WTC11 (cell line): Measurements from ENCODE around the gene ZNF609. TPM values are rescaled to one million over a fixed set of nuclear protein-coding genes. Genes with fewer than 3 reads are reported as not detected.
A peak's percentile ranks its signal among the peaks of the same experiment; 100 is the strongest.

Experiments used
- ATAC-seq: fragments of 200-7000 bp; cut with Tn5 transposase; 2 replicates; pipeline ENCODE4 v1.10.0; 2021; ENCODE audit warnings: mild to moderate bottlenecking, moderate library complexity
- CTCF ChIA-PET: fragments of 300-600 bp; sonication (Branson Sonifier 250); formaldehyde crosslinking; loops from one replicate; lab custom pipeline; 2021; ENCODE audit warnings: antibody characterized with exemption; lab: Charles Lee
- POLR2A ChIA-PET: fragments of 350-600 bp; sonication (Branson Sonifier 250); formaldehyde crosslinking; loops from one replicate; lab custom pipeline; 2021; ENCODE audit warnings: antibody characterized with exemption; lab: Charles Lee
- DNase-seq: peaks from one replicate; pipeline ENCODE4 v3.0.0; 2021; ENCODE audit warnings: low spot score
- H3K27ac Mint-ChIP-seq: 2 replicates; pipeline ENCODE4 v1.8.0; 2021; ENCODE audit warnings: mixed read lengths
- H3K27me3 Mint-ChIP-seq: 2 replicates; pipeline ENCODE4 v1.8.0; 2021; ENCODE audit warnings: low read depth, mild to moderate bottlenecking, moderate library complexity, mixed read lengths
- H3K36me3 Mint-ChIP-seq: 2 replicates; pipeline ENCODE4 v1.8.0; 2021; ENCODE audit warnings: mixed read lengths
- H3K4me1 Mint-ChIP-seq: 2 replicates; pipeline ENCODE4 v1.8.0; 2022; ENCODE audit warnings: mixed read lengths
- H3K4me3 Mint-ChIP-seq: 2 replicates; pipeline ENCODE4 v1.8.0; 2021; ENCODE audit warnings: mild to moderate bottlenecking, moderate library complexity, mixed read lengths
- H3K9me3 Mint-ChIP-seq: 2 replicates; pipeline ENCODE4 v1.8.0; 2021; ENCODE audit warnings: mixed read lengths
- AR ChIP-seq: fragments of 250-450 bp; sonication (Bioruptor Pico); IDR thresholded peaks from 2 replicates; pipeline ENCODE4 v1.9.0; 2021; ENCODE audit warnings: mild to moderate bottlenecking
- ATF6 ChIP-seq: sonication (generic); formaldehyde crosslinking; IDR thresholded peaks from 2 replicates; pipeline ENCODE4 v1.8.1; 2023; ENCODE audit warnings: mild to moderate bottlenecking, missing genetic modification reagents
- CBFB ChIP-seq: sonication (generic); formaldehyde crosslinking; IDR thresholded peaks from 2 replicates; pipeline ENCODE4 v1.8.1; 2022; ENCODE audit warnings: mild to moderate bottlenecking, low read depth, missing genetic modification reagents
- CREM ChIP-seq: sonication (generic); formaldehyde crosslinking; IDR thresholded peaks from 2 replicates; pipeline ENCODE4 v1.8.1; 2022; ENCODE audit warnings: mild to moderate bottlenecking, missing genetic modification reagents, moderate library complexity
- ERG ChIP-seq: fragments of 250-450 bp; sonication (Bioruptor Pico); IDR thresholded peaks from 2 replicates; pipeline ENCODE4 v1.8.0; 2021; ENCODE audit warnings: mild to moderate bottlenecking
- ESRRA ChIP-seq: sonication (generic); formaldehyde crosslinking; IDR thresholded peaks from 2 replicates; pipeline ENCODE4 v1.8.1; 2022; ENCODE audit warnings: mild to moderate bottlenecking, missing genetic modification reagents, borderline replicate concordance
- IRF1 ChIP-seq: sonication (generic); formaldehyde crosslinking; IDR thresholded peaks from 2 replicates; pipeline ENCODE4 v1.8.0; 2023; ENCODE audit warnings: missing genetic modification reagents
- JUN ChIP-seq: sonication (generic); formaldehyde crosslinking; IDR thresholded peaks from 2 replicates; pipeline ENCODE4 v1.8.0; 2023; ENCODE audit warnings: mild to moderate bottlenecking, missing genetic modification reagents
- MXD4 ChIP-seq: fragments of 250-450 bp; sonication (Bioruptor Pico); IDR thresholded peaks from 2 replicates; pipeline ENCODE4 v1.8.0; 2021; ENCODE audit warnings: mild to moderate bottlenecking, moderate library complexity, borderline replicate concordance
- SMAD4 ChIP-seq: sonication (generic); formaldehyde crosslinking; IDR thresholded peaks from 2 replicates; pipeline ENCODE4 v1.8.0; 2022; ENCODE audit warnings: mild to moderate bottlenecking, missing genetic modification reagents
- SOX15 ChIP-seq: fragments of 250-450 bp; sonication (Bioruptor Pico); IDR thresholded peaks from 2 replicates; pipeline ENCODE4 v1.9.0; 2021; ENCODE audit warnings: mild to moderate bottlenecking
- SP1 ChIP-seq: sonication (generic); formaldehyde crosslinking; conservative IDR thresholded peaks from 2 replicates; pipeline ENCODE4 v1.8.1; 2022; ENCODE audit warnings: missing genetic modification reagents
- TCF7 ChIP-seq: sonication (generic); formaldehyde crosslinking; IDR thresholded peaks from 2 replicates; pipeline ENCODE4 v1.8.0; 2022; ENCODE audit warnings: mild to moderate bottlenecking, low read depth, missing genetic modification reagents, moderate library complexity
- TEAD1 ChIP-seq: sonication (generic); formaldehyde crosslinking; IDR thresholded peaks from 2 replicates; pipeline ENCODE4 v1.8.0; 2022; ENCODE audit warnings: mild to moderate bottlenecking, missing genetic modification reagents
- ZBTB21 ChIP-seq: sonication (generic); formaldehyde crosslinking; IDR thresholded peaks from 2 replicates; pipeline ENCODE4 v1.8.1; 2023; ENCODE audit warnings: mild to moderate bottlenecking, missing genetic modification reagents, borderline replicate concordance
- ZNF138 ChIP-seq: sonication (generic); formaldehyde crosslinking; conservative IDR thresholded peaks from 2 replicates; pipeline ENCODE4 v1.8.1; 2022; ENCODE audit warnings: mild to moderate bottlenecking, moderate library complexity, missing genetic modification reagents
- ZNF396 ChIP-seq: fragments of 250-450 bp; sonication (Bioruptor Pico); IDR thresholded peaks from 2 replicates; pipeline ENCODE4 v1.8.0; 2021; ENCODE audit warnings: mild to moderate bottlenecking, moderate library complexity, borderline replicate concordance
- ZNF423 ChIP-seq: fragments of 250-450 bp; sonication (Bioruptor Pico); IDR thresholded peaks from 2 replicates; pipeline ENCODE4 v2.1.2; 2022; ENCODE audit warnings: mild to moderate bottlenecking, moderate library complexity
- ZNF671 ChIP-seq: fragments of 250-450 bp; sonication (Bioruptor Pico); IDR thresholded peaks from 2 replicates; pipeline ENCODE4 v1.8.0; 2021; ENCODE audit warnings: mild to moderate bottlenecking
- total RNA-seq: library from RNA; stranded (reverse); gene quantifications from 3 replicates; pipeline ENCODE4 v1.2.3, GENCODE V29; 2021
- TF ChIP-seq, protein P1 (sequence below): sonication (generic); formaldehyde crosslinking; conservative IDR thresholded peaks from 2 replicates; pipeline ENCODE4 v1.8.1; 2023; ENCODE audit warnings: mild to moderate bottlenecking, low read depth, missing genetic modification reagents, moderate library complexity
- TF ChIP-seq, protein P2 (sequence below): fragments of 250-450 bp; sonication (Bioruptor Pico); conservative IDR thresholded peaks from 2 replicates; pipeline ENCODE4 v1.9.0; 2021; ENCODE audit warnings: mild to moderate bottlenecking
- TF ChIP-seq, protein P3 (sequence below): sonication (generic); formaldehyde crosslinking; IDR thresholded peaks from 2 replicates; pipeline ENCODE4 v1.8.0; 2022; ENCODE audit warnings: mild to moderate bottlenecking, missing genetic modification reagents

ZNF609 gene
- total RNA-seq, 1 experiment from 2014 or later = 47.4 TPM

- TF ChIP-seq, protein P1, sequence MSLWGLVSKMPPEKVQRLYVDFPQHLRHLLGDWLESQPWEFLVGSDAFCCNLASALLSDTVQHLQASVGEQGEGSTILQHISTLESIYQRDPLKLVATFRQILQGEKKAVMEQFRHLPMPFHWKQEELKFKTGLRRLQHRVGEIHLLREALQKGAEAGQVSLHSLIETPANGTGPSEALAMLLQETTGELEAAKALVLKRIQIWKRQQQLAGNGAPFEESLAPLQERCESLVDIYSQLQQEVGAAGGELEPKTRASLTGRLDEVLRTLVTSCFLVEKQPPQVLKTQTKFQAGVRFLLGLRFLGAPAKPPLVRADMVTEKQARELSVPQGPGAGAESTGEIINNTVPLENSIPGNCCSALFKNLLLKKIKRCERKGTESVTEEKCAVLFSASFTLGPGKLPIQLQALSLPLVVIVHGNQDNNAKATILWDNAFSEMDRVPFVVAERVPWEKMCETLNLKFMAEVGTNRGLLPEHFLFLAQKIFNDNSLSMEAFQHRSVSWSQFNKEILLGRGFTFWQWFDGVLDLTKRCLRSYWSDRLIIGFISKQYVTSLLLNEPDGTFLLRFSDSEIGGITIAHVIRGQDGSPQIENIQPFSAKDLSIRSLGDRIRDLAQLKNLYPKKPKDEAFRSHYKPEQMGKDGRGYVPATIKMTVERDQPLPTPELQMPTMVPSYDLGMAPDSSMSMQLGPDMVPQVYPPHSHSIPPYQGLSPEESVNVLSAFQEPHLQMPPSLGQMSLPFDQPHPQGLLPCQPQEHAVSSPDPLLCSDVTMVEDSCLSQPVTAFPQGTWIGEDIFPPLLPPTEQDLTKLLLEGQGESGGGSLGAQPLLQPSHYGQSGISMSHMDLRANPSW (CRISPR knock-in tag) = no peak
- TF ChIP-seq IRF1 (no peak), AR (CRISPR knock-in tag) (no peak), ZNF396 (CRISPR knock-in tag) (no peak), ATF6 (no peak), ESRRA (CRISPR knock-in tag) (no peak), ZBTB21 (CRISPR knock-in tag) (no peak), TCF7 (CRISPR knock-in tag) (no peak), CBFB (CRISPR knock-in tag) (no peak)
- TF ChIP-seq, protein P2, sequence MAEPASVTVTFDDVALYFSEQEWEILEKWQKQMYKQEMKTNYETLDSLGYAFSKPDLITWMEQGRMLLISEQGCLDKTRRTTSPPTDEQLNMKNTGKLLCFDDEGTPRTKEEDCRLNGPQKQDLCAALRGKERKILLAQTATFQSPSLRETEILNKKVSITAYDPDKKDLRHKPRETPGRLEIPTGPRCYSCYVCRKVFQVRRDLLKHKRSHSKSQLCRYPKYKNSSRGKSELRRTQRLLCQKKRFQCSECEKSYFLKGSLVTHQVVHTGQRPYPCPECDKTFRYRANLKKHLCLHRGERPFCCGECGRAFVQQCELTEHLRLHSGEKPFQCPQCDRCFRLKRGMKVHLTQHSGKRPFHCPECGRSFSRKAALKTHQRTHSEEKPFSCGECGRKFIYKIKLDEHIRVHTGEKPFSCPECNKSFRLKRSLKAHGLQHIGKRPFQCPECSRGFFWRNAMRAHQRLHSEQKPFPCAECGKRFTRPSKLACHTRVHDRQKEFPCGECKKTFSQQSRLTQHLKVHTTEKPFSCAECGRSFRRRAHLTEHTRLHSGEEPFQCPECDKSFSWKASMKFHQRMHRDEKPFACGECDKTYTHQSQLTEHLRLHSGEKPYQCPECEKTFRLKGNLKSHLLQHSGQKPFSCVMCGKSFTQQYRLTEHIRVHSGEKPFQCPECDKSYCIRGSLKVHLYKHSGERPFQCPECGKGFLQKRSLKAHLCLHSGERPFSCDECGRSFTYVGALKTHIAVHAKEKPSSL = no peak
Measured at GRCh38 chr15:64696481-64696880, 236.1 kb downstream of the ZNF609 start (continued).

DNA sequence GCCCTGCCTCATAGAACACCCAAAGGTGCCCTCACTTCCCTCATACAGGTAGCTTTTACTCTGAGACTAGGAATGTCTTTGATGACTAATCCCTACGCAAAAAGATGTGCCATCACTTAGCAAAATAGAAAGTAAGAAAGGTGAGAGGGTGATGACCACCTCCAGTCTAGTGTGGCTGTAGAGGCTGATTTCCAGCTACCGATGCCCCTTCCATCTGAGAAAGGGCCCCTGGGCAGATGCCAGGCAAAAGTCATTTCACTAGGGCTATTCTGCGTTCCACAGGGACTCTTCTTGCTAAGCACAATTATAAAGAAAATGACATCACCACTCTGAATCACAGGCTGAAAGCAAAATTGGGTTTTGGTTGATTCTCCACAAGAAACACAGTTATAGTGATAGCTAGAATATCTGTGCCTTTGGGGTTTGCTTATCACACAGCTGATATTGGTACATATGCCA is 237.6 kb downstream of the ZNF609 start:
- Mint-ChIP-seq H3K9me3 (no peaks in the 10 kb centered on the region), H3K36me3 (peaks cover 51% of the 10 kb centered on the region), H3K27ac (peak overlapping the region; percentile 72), H3K4me1 (peaks cover 70% of the 10 kb centered on the region), H3K4me3 (peak overlapping the region; percentile 82), H3K27me3 (no peaks in the 10 kb centered on the region)
- ChIA-PET CTCF (interaction anchor here (1.3 kb wide), 1 partner anchor 11 kb away, joined by 4 read pairs; no protein-coding TSS in a partner anchor), POLR2A (interaction anchor here (1.0 to 1.1 kb wide), 2 partner anchors 11 to 112 kb away, joined by 3 to 4 read pairs; no protein-coding TSS in a partner anchor)
- no peak for DNase-seq
- no peak for ATAC-seq
- TF ChIP-seq ZNF671 (no peak), SOX15 (CRISPR knock-in tag) (no peak), SMAD4 (CRISPR knock-in tag) (no peak), SP1 (CRISPR knock-in tag) (no peak), CREM (CRISPR knock-in tag) (no peak), ATF6 (no peak), ZNF138 (CRISPR knock-in tag) (no peak), JUN (CRISPR knock-in tag) (no peak), ERG (CRISPR knock-in tag) (no peak), ZNF423 (CRISPR knock-in tag) (no peak), TEAD1 (CRISPR knock-in tag) (no peak), MXD4 (CRISPR knock-in tag) (no peak)
- TF ChIP-seq, protein P3, sequence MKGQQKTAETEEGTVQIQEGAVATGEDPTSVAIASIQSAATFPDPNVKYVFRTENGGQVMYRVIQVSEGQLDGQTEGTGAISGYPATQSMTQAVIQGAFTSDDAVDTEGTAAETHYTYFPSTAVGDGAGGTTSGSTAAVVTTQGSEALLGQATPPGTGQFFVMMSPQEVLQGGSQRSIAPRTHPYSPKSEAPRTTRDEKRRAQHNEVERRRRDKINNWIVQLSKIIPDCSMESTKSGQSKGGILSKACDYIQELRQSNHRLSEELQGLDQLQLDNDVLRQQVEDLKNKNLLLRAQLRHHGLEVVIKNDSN (CRISPR knock-in tag) = no peak
